Measurements from ENCODE around the gene TPSAB1.
"Not testable (repeated sequence)": the region's sequence is repeated elsewhere in the genome, so short reads cannot be mapped to it uniquely, and the experiment has no call there.

Gene TPSAB1

DNA sequence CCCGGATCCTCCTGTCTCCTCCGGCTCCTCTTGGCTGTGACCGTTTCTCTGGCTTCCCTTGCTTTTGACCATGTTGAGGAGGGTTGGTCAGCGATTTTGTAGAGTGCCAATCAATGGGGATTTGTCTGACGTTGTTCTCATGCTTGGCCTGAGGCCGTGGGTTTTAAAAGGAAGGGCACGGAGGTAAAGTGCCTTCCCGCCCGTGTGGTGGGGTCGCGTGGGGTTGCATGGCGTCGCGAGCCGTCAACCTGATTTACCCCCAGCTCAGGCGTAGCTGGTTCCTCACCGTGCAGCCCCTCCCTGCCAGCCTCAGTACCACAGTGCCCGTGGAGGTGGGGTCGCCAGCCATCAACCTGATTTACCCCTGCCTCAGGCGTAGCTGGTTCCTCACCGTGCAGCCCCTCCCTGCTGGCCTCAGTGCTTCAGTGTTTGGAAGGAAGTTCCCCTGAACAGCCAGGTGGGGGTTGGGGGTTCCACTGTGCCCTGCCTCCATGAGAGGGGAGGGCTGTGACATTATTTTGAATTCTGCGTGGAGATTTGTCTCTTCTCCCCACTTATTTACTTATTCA, 5.0 kb downstream of the TPSAB1 start:
- no peak for DNase-seq (ENCODE audit: low read depth)
- TF ChIP-seq, protein P1, sequence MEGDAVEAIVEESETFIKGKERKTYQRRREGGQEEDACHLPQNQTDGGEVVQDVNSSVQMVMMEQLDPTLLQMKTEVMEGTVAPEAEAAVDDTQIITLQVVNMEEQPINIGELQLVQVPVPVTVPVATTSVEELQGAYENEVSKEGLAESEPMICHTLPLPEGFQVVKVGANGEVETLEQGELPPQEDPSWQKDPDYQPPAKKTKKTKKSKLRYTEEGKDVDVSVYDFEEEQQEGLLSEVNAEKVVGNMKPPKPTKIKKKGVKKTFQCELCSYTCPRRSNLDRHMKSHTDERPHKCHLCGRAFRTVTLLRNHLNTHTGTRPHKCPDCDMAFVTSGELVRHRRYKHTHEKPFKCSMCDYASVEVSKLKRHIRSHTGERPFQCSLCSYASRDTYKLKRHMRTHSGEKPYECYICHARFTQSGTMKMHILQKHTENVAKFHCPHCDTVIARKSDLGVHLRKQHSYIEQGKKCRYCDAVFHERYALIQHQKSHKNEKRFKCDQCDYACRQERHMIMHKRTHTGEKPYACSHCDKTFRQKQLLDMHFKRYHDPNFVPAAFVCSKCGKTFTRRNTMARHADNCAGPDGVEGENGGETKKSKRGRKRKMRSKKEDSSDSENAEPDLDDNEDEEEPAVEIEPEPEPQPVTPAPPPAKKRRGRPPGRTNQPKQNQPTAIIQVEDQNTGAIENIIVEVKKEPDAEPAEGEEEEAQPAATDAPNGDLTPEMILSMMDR (IDR thresholded peaks at IDR 0.05; ENCODE audit: low read depth, low read length, missing control alignments) = no peak
- no peak overlapping the region for H3K4me3 ChIP-seq (ENCODE audit: low read depth, low read length)

DNA sequence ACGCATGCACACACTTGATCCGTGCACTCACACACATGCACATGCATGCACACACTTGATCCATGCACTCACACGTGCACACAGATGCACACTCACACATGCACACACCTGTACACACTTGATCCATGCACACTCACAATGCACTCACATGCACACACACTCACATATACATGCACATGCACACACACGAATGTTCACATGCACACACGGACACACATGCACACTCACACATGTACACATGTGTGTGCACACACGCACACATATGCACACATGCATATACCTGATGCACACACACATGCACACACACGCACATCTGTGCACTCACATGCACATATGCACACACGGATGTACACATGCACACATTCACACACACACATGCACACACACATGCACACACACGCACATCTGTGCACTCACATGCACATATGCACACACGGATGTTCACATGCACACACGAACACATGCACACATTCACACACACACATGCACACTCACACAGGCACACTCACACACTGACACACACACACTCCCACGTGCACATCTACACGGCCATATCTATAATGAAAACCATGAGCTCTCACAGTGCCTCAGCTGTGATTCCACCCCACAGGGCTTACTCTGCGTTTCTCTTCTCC, 7.5 kb downstream of the TPSAB1 start:
- H3K4me3 ChIP-seq (ENCODE audit: low read depth, low read length); DNase-seq (ENCODE audit: low read depth): not testable (repeated sequence)

DNA sequence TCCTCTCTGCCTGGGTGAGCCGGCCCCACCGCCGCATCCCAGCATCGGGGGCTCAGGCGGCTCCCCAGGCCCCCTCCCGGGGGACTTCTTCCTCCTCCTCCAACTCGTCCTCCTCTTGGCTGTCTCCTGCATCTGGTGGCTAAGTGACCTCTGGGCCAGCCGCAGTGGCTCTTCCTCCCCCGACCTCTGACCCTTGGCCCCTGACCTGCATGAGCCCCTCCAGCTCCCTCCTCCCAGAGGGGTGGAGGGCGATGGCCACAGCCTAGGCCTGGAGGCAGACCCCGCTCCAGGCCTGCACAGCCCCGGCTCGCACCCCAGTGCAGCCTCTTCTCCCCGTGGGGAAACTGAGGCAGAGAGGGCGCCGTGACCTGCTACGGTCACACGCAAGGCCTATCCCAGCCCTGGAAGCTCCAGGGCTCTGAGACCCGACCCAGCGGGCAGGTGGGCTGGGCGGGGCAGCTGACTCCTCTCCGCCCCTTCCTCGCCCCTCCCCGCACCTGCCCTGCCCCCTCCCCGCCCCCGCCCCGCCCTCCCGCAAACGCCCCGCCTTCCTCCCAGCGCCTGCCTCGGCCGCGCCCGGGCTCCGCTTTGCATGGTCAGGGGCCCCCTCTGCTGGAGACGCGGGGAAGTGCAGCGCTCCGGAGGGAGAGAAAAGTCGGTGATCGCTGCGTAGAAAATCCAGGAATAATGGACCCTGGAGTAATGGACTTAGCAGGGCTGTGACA, 8.7 kb downstream of the TPSAB1 start:
- not testable (repeated sequence) for DNase-seq (ENCODE audit: low read depth); H3K4me3 ChIP-seq (ENCODE audit: low read depth, low read length)

DNA sequence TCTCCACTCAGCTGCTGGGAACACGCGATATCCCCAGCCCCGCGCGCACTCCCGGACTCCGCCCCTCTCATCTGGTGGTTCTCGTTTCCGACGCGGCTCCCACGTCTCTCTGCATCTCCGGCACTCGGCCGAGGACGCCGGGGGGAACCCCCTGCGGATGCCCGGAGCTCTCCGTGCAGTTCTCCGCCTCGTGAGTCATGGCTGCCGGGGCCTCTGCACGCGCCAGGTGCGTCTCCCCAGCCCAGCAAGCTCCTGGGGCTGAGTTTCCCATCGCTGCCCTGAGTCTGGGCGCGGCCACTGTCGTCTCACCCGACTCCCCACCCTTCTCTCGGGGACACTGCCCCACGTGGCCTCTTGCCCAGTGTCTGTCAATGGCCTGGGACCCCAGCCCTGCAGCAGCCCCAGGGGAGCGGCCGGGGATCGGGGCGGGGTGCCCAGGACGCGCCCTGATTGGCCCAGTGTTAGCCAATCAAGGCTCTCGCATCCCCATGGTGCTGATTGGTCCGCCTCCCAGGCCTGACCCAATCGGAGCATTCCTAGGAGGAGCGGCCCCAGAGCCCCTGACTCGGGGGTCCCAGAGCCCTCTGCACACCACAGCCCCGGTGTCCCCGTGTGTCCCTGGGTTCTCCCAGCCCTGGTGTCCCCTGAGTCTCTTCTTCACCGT, 13.3 kb downstream of the TPSAB1 start:
- DNase-seq (ENCODE audit: low read depth); H3K4me3 ChIP-seq (ENCODE audit: low read depth, low read length): not testable (repeated sequence)

DNA sequence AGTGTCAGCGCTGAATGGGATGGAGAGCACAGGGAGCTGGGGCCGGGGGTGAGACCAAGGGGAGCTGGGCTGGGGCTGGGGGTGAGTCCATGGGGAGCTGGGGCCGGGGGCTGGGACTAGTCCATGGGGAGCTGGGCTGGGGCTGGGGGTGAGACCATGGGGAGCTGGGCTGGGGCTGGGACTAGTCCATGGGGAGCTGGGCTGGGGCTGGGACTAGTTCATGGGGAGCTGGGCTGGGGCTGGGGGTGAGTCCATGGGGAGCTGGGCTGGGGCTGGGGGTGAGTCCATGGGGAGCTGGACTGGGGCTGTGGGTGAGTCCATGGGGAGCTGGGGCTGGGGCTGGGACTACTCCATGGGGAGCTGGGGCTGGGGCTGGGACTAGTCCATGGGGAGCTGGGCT, 14.3 kb downstream of the TPSAB1 start:
- DNase-seq (ENCODE audit: low read depth); H3K4me3 ChIP-seq (ENCODE audit: low read depth, low read length): not testable (repeated sequence)

DNA sequence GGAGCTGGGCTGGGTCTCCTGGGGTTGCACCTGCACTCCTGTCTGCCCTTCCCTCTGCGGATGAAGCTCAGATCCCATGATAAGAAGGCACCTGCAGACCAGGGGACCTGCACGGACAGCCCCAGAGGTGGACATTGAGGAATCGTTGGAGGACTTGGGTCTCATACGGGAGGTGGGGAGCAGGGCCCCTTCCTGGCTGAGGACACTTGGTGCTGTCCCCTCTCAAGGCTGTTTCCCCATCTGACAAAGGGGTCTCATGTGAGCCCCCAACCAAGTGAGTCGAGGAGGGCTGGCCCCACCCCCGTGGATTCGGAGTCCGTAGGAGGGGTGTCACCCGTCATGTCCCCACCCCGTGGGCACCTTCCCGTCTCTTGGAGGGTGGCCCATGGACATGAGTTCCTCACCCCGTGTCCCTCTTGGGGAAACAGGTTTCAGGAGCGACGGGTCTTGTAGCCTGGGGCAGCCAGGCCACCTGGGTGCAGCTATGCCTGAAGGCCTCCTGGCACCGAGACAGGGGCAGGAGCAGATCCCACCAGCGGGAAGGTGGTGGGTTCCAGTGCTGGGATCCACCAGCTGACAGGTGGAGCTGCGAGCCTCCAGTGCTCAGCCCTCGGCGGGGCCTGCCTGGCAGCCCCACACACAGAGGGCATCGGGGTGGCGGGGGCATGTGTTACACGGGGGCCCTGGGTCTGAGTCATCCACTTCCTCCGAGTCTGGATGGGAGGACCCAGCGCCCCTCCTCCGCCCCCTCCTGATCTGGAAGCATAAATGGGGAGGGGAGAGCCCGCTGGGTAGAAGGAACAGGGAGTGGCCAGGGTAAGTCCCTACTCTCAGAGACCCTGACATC, 15.0 kb downstream of the TPSAB1 start, which contains the start of gene TPSD1:
Gene TPSD1 (plus strand): TSS at position 794 of the 847 bp plus-strand sequence. CDS start 212 bp downstream, outside the sequence.
- not testable (repeated sequence) for DNase-seq (ENCODE audit: low read depth); H3K4me3 ChIP-seq (ENCODE audit: low read depth, low read length)

DNA sequence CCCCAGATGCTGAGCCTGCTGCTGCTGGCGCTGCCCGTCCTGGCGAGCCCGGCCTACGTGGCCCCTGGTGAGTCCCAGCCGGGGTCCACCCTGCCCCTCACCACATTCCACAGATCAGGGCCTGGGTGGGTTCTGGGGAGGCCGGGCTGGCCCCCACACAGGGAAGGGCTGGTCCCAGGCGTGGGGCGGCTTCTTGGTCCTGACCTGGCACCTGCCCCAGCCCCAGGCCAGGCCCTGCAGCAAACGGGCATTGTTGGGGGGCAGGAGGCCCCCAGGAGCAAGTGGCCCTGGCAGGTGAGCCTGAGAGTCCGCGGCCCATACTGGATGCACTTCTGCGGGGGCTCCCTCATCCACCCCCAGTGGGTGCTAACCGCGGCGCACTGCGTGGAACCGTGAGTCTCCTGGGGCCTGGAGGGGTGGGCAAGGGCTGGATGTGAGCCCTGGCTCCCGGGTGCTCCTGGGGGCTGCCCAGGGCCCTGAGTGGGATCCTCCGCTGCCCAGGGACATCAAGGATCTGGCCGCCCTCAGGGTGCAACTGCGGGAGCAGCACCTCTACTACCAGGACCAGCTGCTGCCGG, 15.9 kb downstream of the TPSAB1 start:
- not testable (repeated sequence) for DNase-seq (ENCODE audit: low read depth); H3K4me3 ChIP-seq (ENCODE audit: low read depth, low read length)

DNA sequence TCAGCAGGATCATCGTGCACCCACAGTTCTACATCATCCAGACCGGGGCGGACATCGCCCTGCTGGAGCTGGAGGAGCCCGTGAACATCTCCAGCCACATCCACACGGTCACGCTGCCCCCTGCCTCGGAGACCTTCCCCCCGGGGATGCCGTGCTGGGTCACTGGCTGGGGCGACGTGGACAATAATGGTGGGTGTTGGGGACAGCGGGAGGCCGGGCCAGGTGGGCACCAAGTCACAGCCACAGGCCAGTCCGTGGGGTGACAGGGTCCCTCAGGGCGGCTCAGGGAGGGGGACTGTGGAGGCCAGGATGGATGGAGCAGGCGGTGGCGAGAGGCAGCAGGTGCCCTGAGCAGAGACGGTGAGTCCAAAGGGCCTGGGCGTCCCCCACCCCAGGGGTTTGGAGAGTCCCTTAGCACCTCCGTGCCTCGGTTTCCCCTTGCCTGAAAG, 16.4 kb downstream of the TPSAB1 start:
- H3K4me3 ChIP-seq (ENCODE audit: low read depth, low read length) = no peak overlapping the region
- TF ChIP-seq, protein P1 (IDR thresholded peaks at IDR 0.05; ENCODE audit: low read depth, low read length, missing control alignments) = no peak
- DNase-seq (ENCODE audit: low read depth) = no peak

DNA sequence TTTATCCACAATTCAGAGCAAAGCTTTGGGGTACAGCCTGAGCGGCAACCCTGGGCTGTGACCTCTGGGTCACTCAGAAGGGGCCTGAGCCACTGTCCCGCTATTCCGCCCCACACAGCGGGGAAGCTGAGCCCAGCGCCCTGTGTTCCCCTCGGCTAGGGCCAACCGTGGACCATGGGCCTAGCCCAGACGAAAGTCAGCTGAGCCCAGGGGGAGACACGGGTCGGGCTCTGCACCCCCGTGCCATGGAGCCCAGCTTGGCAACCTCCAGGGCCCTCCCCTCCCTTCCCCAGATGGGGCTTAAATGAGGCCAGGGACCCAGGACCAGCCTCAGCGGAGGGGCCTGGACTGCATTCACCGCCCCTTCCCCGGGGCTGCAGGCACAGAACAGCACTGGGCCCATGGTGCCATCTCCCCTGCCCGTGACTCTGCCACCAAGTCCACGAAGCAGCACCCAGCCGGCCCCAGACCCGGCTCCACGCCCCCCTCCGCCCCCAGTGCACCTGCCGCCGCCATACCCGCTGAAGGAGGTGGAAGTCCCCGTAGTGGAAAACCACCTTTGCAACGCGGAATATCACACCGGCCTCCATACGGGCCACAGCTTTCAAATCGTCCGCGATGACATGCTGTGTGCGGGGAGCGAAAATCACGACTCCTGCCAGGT, 17.2 kb downstream of the TPSAB1 start:
- no peak for DNase-seq (ENCODE audit: low read depth)
- no peak overlapping the region for H3K4me3 ChIP-seq (ENCODE audit: low read depth, low read length)
- TF ChIP-seq, protein P1 (IDR thresholded peaks at IDR 0.05; ENCODE audit: low read depth, low read length, missing control alignments) = no peak

Measured in GM12864 (cell line).